Tibial nerve (tissue), 4 donors: Measurements from ENCODE around the gene SRSF4. TPM values are rescaled to one million over a fixed set of nuclear protein-coding genes. Genes with fewer than 3 reads are reported as not detected.

Source experiments
- DNase-seq, 2 donors: peaks; one replicate each; pipeline ENCODE4 v3.0.0-alpha.2; 2019; ENCODE audit warnings: low spot score in 2 of 2
- H3K27ac ChIP-seq, 4 donors: fragments of 200-600 bp; sonication (generic) in 3 of 4; one replicate each; pipeline ENCODE4 v1.5.1; 2017 to 2019; ENCODE audit warnings: mild to moderate bottlenecking in 1 of 4
- H3K27me3 ChIP-seq, 2 donors: fragments of 200-600 bp; sonication (generic) in 1 of 2; one replicate each; pipeline versions ENCODE4 v1.5.1 to v1.6.0; 2017 to 2019
- H3K36me3 ChIP-seq, 3 donors: fragments of 200-600 bp; sonication (generic); one replicate each; pipeline ENCODE4 v1.5.1; 2018 to 2019
- H3K4me1 ChIP-seq, 4 donors: fragments of 200-600 bp; sonication (generic) in 3 of 4; one replicate each; pipeline ENCODE4 v1.5.1; 2017 to 2019
- H3K4me3 ChIP-seq, 4 donors: fragments of 200-600 bp; sonication (generic) in 3 of 4; one replicate each; pipeline ENCODE4 v1.5.1; 2017 to 2019; ENCODE audit warnings: mild to moderate bottlenecking in 1 of 4, moderate library complexity in 1 of 4
- H3K9me3 ChIP-seq, 4 donors: fragments of 200-600 bp; sonication (generic) in 3 of 4; one replicate each; pipeline ENCODE4 v1.5.1; 2017 to 2019
- CTCF ChIP-seq, 5 experiments: fragments of 200-600 bp in 3 of 5; fragments of 450-650 bp in 2 of 5; sonication (generic) in 3 of 5; IDR thresholded peaks; one replicate each; pipeline ENCODE4 v1.5.1; 2016 to 2019; ENCODE audit warnings: antibody characterized with exemption in 5 of 5, mild to moderate bottlenecking in 3 of 5, moderate library complexity in 2 of 5
- EP300 ChIP-seq, 2 donors: sonication (generic); formaldehyde crosslinking; IDR thresholded peaks; one replicate each; pipeline ENCODE4 v1.6.1; 2017; ENCODE audit warnings: antibody characterized with exemption in 2 of 2, mild to moderate bottlenecking in 1 of 2
- POLR2A ChIP-seq, 2 donors: fragments of 450-650 bp; IDR thresholded peaks; one replicate each; pipeline ENCODE4 v1.6.1; 2017; ENCODE audit warnings: antibody characterized with exemption in 2 of 2, mild to moderate bottlenecking in 2 of 2, moderate library complexity in 2 of 2
- WGBS, 2 donors: methylation state at CpG; one replicate each; pipeline ENCODE4 v1.1.5; 2018; 5-methylcytosine and 5-hydroxymethylcytosine counted together
- total RNA-seq, 4 donors: library from RNA; depleted of rRNA; stranded (reverse); fragments of >200 nt; gene quantifications; one replicate each; pipeline ENCODE4 v1.1.0, GENCODE V29; 2016

Gene SRSF4
- total RNA-seq, 4 donors from 2014 or later: 63.4 to 75.9 (median 69.1) TPM

- H3K27ac ChIP-seq: peak overlapping the region in 3 of 4 donors; percentile 90 to 96 (median 93)
- no peak for DNase-seq
- WGBS, 2 donors: 51 to 53% methylated on average over 22 of the region's 42 CpGs
Measured at GRCh38 chr1:29120947-29121485, 60.7 kb downstream of the SRSF4 start.

GRCh38 chr1:29120367-29120766 is 61.3 kb downstream of the SRSF4 start:
- WGBS, 2 donors: 86 to 87% methylated on average over 5 to 6 of the region's 6 CpGs
- H3K36me3 ChIP-seq: no peaks in the 10 kb centered on the region
- no peaks in the 10 kb centered on the region for H3K9me3 ChIP-seq
- H3K27ac ChIP-seq: peak overlapping the region in 2 of 4 donors; percentile 90 to 96
- H3K27me3 ChIP-seq: peaks cover 0 to 32% of the 10 kb centered on the region in 2 donors
- H3K4me3 ChIP-seq: no peak overlapping the region
- TF ChIP-seq POLR2A (IDR thresholded peaks at IDR 0.05) (no peak), CTCF (IDR thresholded peaks at IDR 0.05) (no peak), EP300 (IDR thresholded peaks at IDR 0.05) (no peak)
- peaks cover 0 to 34% (median 15%) of the 10 kb centered on the region in 4 donors for H3K4me1 ChIP-seq
- no peak for DNase-seq

More at GRCh38 chr1:29120947-29121485, 60.7 kb downstream of the SRSF4 start:
- peaks cover 0 to 38% (median 15%) of the 10 kb centered on the region in 4 donors for H3K4me1 ChIP-seq
- no peaks in the 10 kb centered on the region for H3K36me3 ChIP-seq
- peak overlapping the region in 2 of 4 donors; percentile 64 to 69 for H3K4me3 ChIP-seq
- no peak for TF ChIP-seq POLR2A (IDR thresholded peaks at IDR 0.05)
- peak in 4 of 5 experiments; percentile 24 to 60 (median 38) for TF ChIP-seq CTCF (IDR thresholded peaks at IDR 0.05)
- peaks cover 0 to 32% of the 10 kb centered on the region in 2 donors for H3K27me3 ChIP-seq
- no peaks in the 10 kb centered on the region for H3K9me3 ChIP-seq

- peaks cover 0 to 26% of the 10 kb centered on the region in 2 donors for H3K27me3 ChIP-seq
- H3K4me3 ChIP-seq: no peak overlapping the region
- no peaks in the 10 kb centered on the region for H3K36me3 ChIP-seq
- 57 to 70% methylated on average over 12 of the region's 12 CpGs for WGBS, 2 donors
- TF ChIP-seq POLR2A (IDR thresholded peaks at IDR 0.05) (no peak), EP300 (IDR thresholded peaks at IDR 0.05) (no peak), CTCF (IDR thresholded peaks at IDR 0.05) (no peak)
- no peak for DNase-seq
- no peaks in the 10 kb centered on the region for H3K9me3 ChIP-seq
- peak overlapping the region in 3 of 4 donors; percentile 15 to 60 (median 50) for H3K27ac ChIP-seq
- peaks cover 0 to 27% (median 11%) of the 10 kb centered on the region in 4 donors for H3K4me1 ChIP-seq
Measured at GRCh38 chr1:29119121-29119929, 62.4 kb downstream of the SRSF4 start.

GRCh38 chr1:29117381-29117780 is 64.3 kb downstream of the SRSF4 start:
- Histone ChIP-seq H3K36me3 (no peaks in the 10 kb centered on the region), H3K4me3 (no peak overlapping the region), H3K27me3 (peaks cover 0 to 8% of the 10 kb centered on the region in 2 donors), H3K9me3 (no peaks in the 10 kb centered on the region), H3K4me1 (peaks cover 0 to 15% (median 6%) of the 10 kb centered on the region in 4 donors), H3K27ac (no peak overlapping the region)
- no peak for DNase-seq
- TF ChIP-seq POLR2A (IDR thresholded peaks at IDR 0.05) (no peak), EP300 (IDR thresholded peaks at IDR 0.05) (no peak), CTCF (IDR thresholded peaks at IDR 0.05) (peak in 1 of 5 experiments; percentile 15)
- 65 to 70% methylated on average over 2 of the region's 2 CpGs for WGBS, 2 donors

GRCh38 chr1:29114654-29115053 is 67.0 kb downstream of the SRSF4 start:
- no peaks in the 10 kb centered on the region for H3K9me3 ChIP-seq
- no peak overlapping the region for H3K27ac ChIP-seq
- H3K36me3 ChIP-seq: no peaks in the 10 kb centered on the region
- DNase-seq: no peak
- no peak overlapping the region for H3K4me3 ChIP-seq
- WGBS, 2 donors: 82 to 97% methylated on average over 1 of the region's 1 CpG
- no peaks in the 10 kb centered on the region for H3K27me3 ChIP-seq
- TF ChIP-seq EP300 (IDR thresholded peaks at IDR 0.05) (no peak), CTCF (IDR thresholded peaks at IDR 0.05) (no peak), POLR2A (IDR thresholded peaks at IDR 0.05) (no peak)
- no peaks in the 10 kb centered on the region for H3K4me1 ChIP-seq
